CD4-positive, alpha-beta T cell (primary cell): ENCODE results near the gene RPTOR. TPM values are rescaled to one million over a fixed set of nuclear protein-coding genes. Genes with fewer than 3 reads are reported as not detected.

Source experiments
- ATAC-seq: fragments of 200-7000 bp; cut with Tn5 transposase; one replicate; pipeline ENCODE4 v1.10.0; 2022; ENCODE audit warnings: mild to moderate bottlenecking; ENCODE audit not compliant: poor library complexity
- CTCF ChIA-PET: fragments of 350-600 bp; sonication (Branson Sonifier 250); formaldehyde crosslinking; loops from one replicate; lab custom pipeline; 2021; ENCODE audit warnings: antibody characterized with exemption, inconsistent platforms; lab: Charles Lee
- POLR2A ChIA-PET: fragments of 350-600 bp; sonication (Branson Sonifier 250); formaldehyde crosslinking; loops from one replicate; lab custom pipeline; 2021; ENCODE audit warnings: antibody characterized with exemption, inconsistent platforms; lab: Charles Lee
- DNase-seq, 14 experiments: peaks; one replicate each; pipeline ENCODE4 v3.0.0-alpha.2; 2013 to 2020; ENCODE audit warnings: mixed read lengths in 2 of 14
- H3K27ac ChIP-seq, 2 donors: one replicate each; pipeline versions ENCODE4 v1.5.1 to v1.7.0; 2013; ENCODE audit warnings: low read length in 2 of 2, low read depth in 1 of 2, mild to moderate bottlenecking in 1 of 2
- H3K27me3 ChIP-seq, 2 experiments: 1 replicate in 1 of 2; 2 replicates in 1 of 2; pipeline versions ENCODE4 v1.6.1 to v1.7.0; 2013; ENCODE audit warnings: low read length in 2 of 2, control low read depth in 1 of 2, mild to moderate bottlenecking in 1 of 2, moderate library complexity in 1 of 2; ENCODE audit not compliant: insufficient read depth in 2 of 2, control insufficient read depth in 1 of 2
- H3K36me3 ChIP-seq: one replicate; pipeline ENCODE4 v1.6.1; 2013; ENCODE audit warnings: low read length, control low read depth; ENCODE audit not compliant: insufficient read depth
- H3K4me1 ChIP-seq: one replicate; pipeline ENCODE4 v1.6.1; 2013; ENCODE audit warnings: low read length, control low read depth; ENCODE audit not compliant: insufficient read depth
- H3K4me3 ChIP-seq: one replicate; pipeline ENCODE4 v1.5.1; 2013; ENCODE audit warnings: mild to moderate bottlenecking, low read length, moderate library complexity
- H3K9me3 ChIP-seq, 2 experiments: 1 replicate in 1 of 2; 2 replicates in 1 of 2; pipeline versions ENCODE4 v1.6.1 to v1.7.0; 2013; ENCODE audit warnings: low read length in 2 of 2, mild to moderate bottlenecking in 2 of 2, control low read depth in 1 of 2, moderate library complexity in 1 of 2; ENCODE audit not compliant: control insufficient read depth in 1 of 2, insufficient read depth in 1 of 2
- H3K27ac Mint-ChIP-seq: one replicate; pipeline ENCODE4 v1.8.0; 2020; ENCODE audit warnings: mixed read lengths
- H3K27me3 Mint-ChIP-seq: one replicate; pipeline ENCODE4 v1.8.0; 2021; ENCODE audit warnings: mixed read lengths
- H3K36me3 Mint-ChIP-seq: one replicate; pipeline ENCODE4 v1.8.0; 2021; ENCODE audit warnings: low read depth, mixed read lengths
- H3K4me1 Mint-ChIP-seq: one replicate; pipeline ENCODE4 v1.8.0; 2021; ENCODE audit warnings: low read depth, mixed read lengths
- H3K4me3 Mint-ChIP-seq: one replicate; pipeline ENCODE4 v1.8.0; 2020; ENCODE audit warnings: mild to moderate bottlenecking, mixed read lengths
- H3K9me3 Mint-ChIP-seq: one replicate; pipeline ENCODE4 v1.8.0; 2020; ENCODE audit warnings: mixed read lengths
- CTCF ChIP-seq: fragments of 200-600 bp; IDR thresholded peaks from one replicate; pipeline ENCODE4 v1.8.0; 2022; ENCODE audit warnings: antibody characterized with exemption, mild to moderate bottlenecking
- intact Hi-C, 2 experiments: fragments of 100-400 bp; cut with DNase I in 1 of 2; cut with micrococcal nuclease in 1 of 2; formaldehyde crosslinking; loops; one replicate each; pipeline versions ENCODE4 v1.15.1 to v1.9.0; 2023 to 2025; cut with DNase I, micrococcal nuclease
- total RNA-seq, 174 experiments: library from RNA in 2 of 174; stranded (reverse) in 2 of 174; gene quantifications; one replicate each; pipeline ENCODE4 v1.2.3 and lab custom pipeline; 2021 to 2026

Gene RPTOR
- total RNA-seq, 2 experiments from 2014 or later = 45.0 to 47.1 TPM

GRCh38 chr17:80854220-80854619 is 309.6 kb downstream of the RPTOR start:
- Mint-ChIP-seq H3K36me3 (peaks cover 32% of the 10 kb centered on the region), H3K9me3 (no peaks in the 10 kb centered on the region), H3K4me3 (no peak overlapping the region), H3K4me1 (peaks cover 35% of the 10 kb centered on the region), H3K27ac (no peak overlapping the region), H3K27me3 (no peaks in the 10 kb centered on the region)
- Histone ChIP-seq H3K9me3 (no peaks in the 10 kb centered on the region), H3K27ac (no peak overlapping the region), H3K36me3 (peaks cover 16% of the 10 kb centered on the region), H3K4me1 (peaks cover 31% of the 10 kb centered on the region), H3K27me3 (no peaks in the 10 kb centered on the region), H3K4me3 (no peak overlapping the region)
- no peak for DNase-seq
- no peak for ATAC-seq
- intact Hi-C loops = no loop called here
- TF ChIP-seq CTCF = no peak
- ChIA-PET POLR2A (no interaction called here), CTCF (no interaction called here)

- H3K4me3 ChIP-seq = no peak overlapping the region
- peaks cover 33% of the 10 kb centered on the region for H3K4me1 ChIP-seq
- Mint-ChIP-seq H3K36me3 (peaks cover 33% of the 10 kb centered on the region), H3K27me3 (no peaks in the 10 kb centered on the region), H3K4me3 (no peak overlapping the region), H3K9me3 (no peaks in the 10 kb centered on the region), H3K4me1 (peaks cover 30% of the 10 kb centered on the region), H3K27ac (peak overlapping the region; percentile 75)
- ATAC-seq (no peak), DNase-seq (no peak)
- ChIA-PET POLR2A (interaction anchor here (1.8 kb wide), 1 partner anchor 11 kb away, joined by 3 read pairs; no protein-coding TSS in a partner anchor), CTCF (interaction anchor here (0.6 kb wide), 1 partner anchor 416 kb away, joined by 3 read pairs; no protein-coding TSS in a partner anchor)
- H3K9me3 ChIP-seq = no peaks in the 10 kb centered on the region
- TF ChIP-seq CTCF = no peak
- peaks cover 23% of the 10 kb centered on the region for H3K36me3 ChIP-seq
- intact Hi-C loops = no loop called here
- no peak overlapping the region for H3K27ac ChIP-seq
- no peaks in the 10 kb centered on the region for H3K27me3 ChIP-seq
Measured at GRCh38 chr17:80855196-80855947, 310.7 kb downstream of the RPTOR start.

- Histone ChIP-seq H3K4me1 (peaks cover 38% of the 10 kb centered on the region), H3K36me3 (peaks cover 23% of the 10 kb centered on the region), H3K4me3 (no peak overlapping the region), H3K9me3 (no peaks in the 10 kb centered on the region), H3K27me3 (no peaks in the 10 kb centered on the region), H3K27ac (peak overlapping the region in 1 of 2 donors; percentile 28)
- TF ChIP-seq CTCF = no peak
- Mint-ChIP-seq H3K27me3 (no peaks in the 10 kb centered on the region), H3K36me3 (peaks cover 37% of the 10 kb centered on the region), H3K27ac (peak overlapping the region; percentile 75), H3K4me3 (peak overlapping the region; percentile 2), H3K4me1 (peaks cover 33% of the 10 kb centered on the region), H3K9me3 (no peaks in the 10 kb centered on the region)
- intact Hi-C loops = no loop called here
- DNase-seq (peak; percentile 29 to 88 (median 68)), ATAC-seq (peak; percentile 96)
- ChIA-PET CTCF (interaction anchor here (1.9 kb wide), 1 partner anchor 10 kb away, joined by 7 read pairs; no protein-coding TSS in a partner anchor), POLR2A (interaction anchor here (0.8 to 1.8 kb wide), 4 partner anchors 9 to 249 kb away, joined by 3 to 4 read pairs (median 3); no protein-coding TSS in a partner anchor)
Measured at GRCh38 chr17:80855948-80856862, 311.6 kb downstream of the RPTOR start.
